AG09309 (cell line): ENCODE data around the gene COL5A3.

Experiments
- DNase-seq: peaks from one replicate; pipeline ENCODE4 v3.0.0-alpha.2; 2010; ENCODE audit warnings: low read depth
- H3K4me3 ChIP-seq: 2 replicates; pipeline ENCODE4 v1.5.1; 2011; ENCODE audit warnings: mild to moderate bottlenecking, low read depth, low read length, moderate library complexity; ENCODE audit not compliant: control insufficient read depth
- CTCF ChIP-seq: IDR thresholded peaks from 2 replicates; pipeline ENCODE4 v1.5.1; 2011; ENCODE audit warnings: mild to moderate bottlenecking, low read depth, low read length, inconsistent platforms; ENCODE audit not compliant: insufficient read depth, control insufficient read depth; ENCODE audit errors: missing control alignments

COL5A3 gene

GRCh38 chr19:9943744-9944143 lies 66.6 kb downstream of the COL5A3 start:
- H3K4me3 ChIP-seq = no peak overlapping the region
- no peak for DNase-seq
- TF ChIP-seq CTCF = no peak

GRCh38 chr19:9941671-9942070 lies 68.6 kb downstream of the COL5A3 start:
- H3K4me3 ChIP-seq = no peak overlapping the region
- no peak for DNase-seq
- no peak for TF ChIP-seq CTCF

GRCh38 chr19:9941231-9941630 lies 69.1 kb downstream of the COL5A3 start:
- no peak for DNase-seq
- no peak overlapping the region for H3K4me3 ChIP-seq
- TF ChIP-seq CTCF = no peak

GRCh38 chr19:9940778-9941177 lies 69.5 kb downstream of the COL5A3 start:
- no peak for DNase-seq
- TF ChIP-seq CTCF = no peak
- no peak overlapping the region for H3K4me3 ChIP-seq

GRCh38 chr19:9939301-9939913 lies 70.9 kb downstream of the COL5A3 start:
- no peak for DNase-seq
- H3K4me3 ChIP-seq = no peak overlapping the region
- TF ChIP-seq CTCF = no peak

GRCh38 chr19:9937001-9937411 lies 73.3 kb downstream of the COL5A3 start:
- DNase-seq = no peak
- TF ChIP-seq CTCF = no peak
- H3K4me3 ChIP-seq = no peak overlapping the region
